ENCODE measurements around the gene LRRC51. TPM values are rescaled to one million over a fixed set of nuclear protein-coding genes. Genes with fewer than 3 reads are reported as not detected.

Gene LRRC51, protein sequence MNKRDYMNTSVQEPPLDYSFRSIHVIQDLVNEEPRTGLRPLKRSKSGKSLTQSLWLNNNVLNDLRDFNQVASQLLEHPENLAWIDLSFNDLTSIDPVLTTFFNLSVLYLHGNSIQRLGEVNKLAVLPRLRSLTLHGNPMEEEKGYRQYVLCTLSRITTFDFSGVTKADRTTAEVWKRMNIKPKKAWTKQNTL
- 12.9 TPM for total RNA-seq

- DNase-seq (ENCODE audit: low spot score in 2 of 2): peak; percentile 100
- Histone ChIP-seq H3K27me3 (no peaks in the 10 kb centered on the region), H3K4me3 (peak within 1 kb of the TSS; percentile 82 to 90), H3K4me1 (peaks cover 5 to 14% of the 10 kb centered on the region in 2 donors), H3K27ac (peak within 1 kb of the TSS; percentile 89 to 91), H3K36me3 (no peaks in the 10 kb centered on the region), H3K9me3 (no peaks in the 10 kb centered on the region)
- TF ChIP-seq, protein P1, sequence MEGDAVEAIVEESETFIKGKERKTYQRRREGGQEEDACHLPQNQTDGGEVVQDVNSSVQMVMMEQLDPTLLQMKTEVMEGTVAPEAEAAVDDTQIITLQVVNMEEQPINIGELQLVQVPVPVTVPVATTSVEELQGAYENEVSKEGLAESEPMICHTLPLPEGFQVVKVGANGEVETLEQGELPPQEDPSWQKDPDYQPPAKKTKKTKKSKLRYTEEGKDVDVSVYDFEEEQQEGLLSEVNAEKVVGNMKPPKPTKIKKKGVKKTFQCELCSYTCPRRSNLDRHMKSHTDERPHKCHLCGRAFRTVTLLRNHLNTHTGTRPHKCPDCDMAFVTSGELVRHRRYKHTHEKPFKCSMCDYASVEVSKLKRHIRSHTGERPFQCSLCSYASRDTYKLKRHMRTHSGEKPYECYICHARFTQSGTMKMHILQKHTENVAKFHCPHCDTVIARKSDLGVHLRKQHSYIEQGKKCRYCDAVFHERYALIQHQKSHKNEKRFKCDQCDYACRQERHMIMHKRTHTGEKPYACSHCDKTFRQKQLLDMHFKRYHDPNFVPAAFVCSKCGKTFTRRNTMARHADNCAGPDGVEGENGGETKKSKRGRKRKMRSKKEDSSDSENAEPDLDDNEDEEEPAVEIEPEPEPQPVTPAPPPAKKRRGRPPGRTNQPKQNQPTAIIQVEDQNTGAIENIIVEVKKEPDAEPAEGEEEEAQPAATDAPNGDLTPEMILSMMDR (IDR thresholded peaks at IDR 0.05): no peak
- intact Hi-C loops (cut with DNase I): loop anchor here (1.0 kb wide), 4 partner anchors 10 to 40 kb away; partner anchors contain the start of genes ANAPC15 and LAMTOR1
These were observed at the start of gene LRRC51, which contains the start of gene NUMA1 for GRCh38 chr11:72080326-72081183. Gene LRRC51, plus strand, starts transcription at chr11:72080850. Its CDS starts 8,234 bp downstream, at chr11:72089084. Gene NUMA1, minus strand, starts transcription at chr11:72080542. Its CDS starts 44,599 bp downstream, at chr11:72035943.

DNA sequence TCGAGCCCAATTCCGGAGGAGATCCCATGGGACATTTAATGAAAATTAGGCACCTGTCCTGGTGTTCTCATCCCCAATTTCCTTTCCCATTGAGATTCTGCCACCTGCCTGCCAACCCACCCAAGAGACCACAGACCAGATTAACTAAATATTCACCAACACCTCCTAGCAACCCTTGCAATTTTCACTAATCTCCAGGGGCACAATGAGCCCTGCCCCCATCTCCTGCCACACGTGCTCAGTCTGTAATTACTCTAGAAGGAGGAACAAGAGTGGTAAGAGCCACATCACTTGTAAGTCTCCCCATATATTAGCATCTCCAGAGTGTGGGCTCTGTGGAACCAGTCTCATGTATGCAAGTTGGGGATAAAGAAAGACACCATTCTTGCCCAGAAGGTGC, 44.0 kb upstream of the LRRC51 start:
- intact Hi-C loops (cut with DNase I): loop anchor here (5.0 kb wide), 1 partner anchor 186 kb away; the partner anchor contains the start of gene INPPL1
- H3K4me3 ChIP-seq: peak overlapping the region; percentile 1 to 2
- no peak for DNase-seq (ENCODE audit: low spot score in 2 of 2)
- TF ChIP-seq, protein P1 (IDR thresholded peaks at IDR 0.05): no peak
- no peaks in the 10 kb centered on the region for H3K27me3 ChIP-seq
- H3K4me1 ChIP-seq: peaks cover 8 to 50% of the 10 kb centered on the region in 2 donors
- no peak overlapping the region for H3K27ac ChIP-seq
- peaks cover 21 to 29% of the 10 kb centered on the region in 2 donors for H3K36me3 ChIP-seq
- no peaks in the 10 kb centered on the region for H3K9me3 ChIP-seq

DNA sequence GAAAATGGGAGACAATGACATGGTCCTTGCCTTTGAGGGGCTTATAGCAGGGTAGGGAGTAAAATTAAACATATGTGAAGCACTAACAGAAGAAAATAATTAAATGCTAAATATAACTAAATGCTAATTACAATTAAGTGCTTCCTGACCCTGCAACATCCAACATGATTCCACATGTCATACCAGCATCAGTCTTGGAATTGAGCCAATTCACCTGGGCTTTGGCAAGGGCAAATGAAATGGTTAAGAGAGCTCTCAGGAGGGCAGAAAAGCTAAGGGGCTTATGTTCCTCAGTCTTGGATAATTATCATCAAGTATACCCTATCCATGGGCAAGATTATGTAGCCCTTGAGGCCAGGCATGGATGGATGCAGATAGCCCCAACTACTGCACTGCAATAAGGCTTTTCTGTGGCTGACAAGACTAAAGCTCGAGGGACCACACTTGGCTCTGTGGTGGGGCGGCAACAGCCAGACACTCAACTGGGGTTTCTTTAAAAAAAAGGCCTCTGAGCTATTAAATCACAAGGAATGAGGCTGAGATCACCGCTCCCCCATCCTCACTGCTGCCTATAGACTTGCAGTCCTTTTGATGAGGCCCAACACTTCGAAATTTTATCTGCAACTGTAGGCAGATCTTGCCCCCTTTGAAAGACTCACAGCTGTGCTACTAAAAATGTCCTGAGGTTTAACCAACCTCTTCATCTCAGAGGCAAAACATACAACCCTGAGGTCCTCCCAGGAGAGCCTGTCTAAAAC, 42.9 kb upstream of the LRRC51 start:
- TF ChIP-seq, protein P1 (IDR thresholded peaks at IDR 0.05): no peak
- no peak for DNase-seq (ENCODE audit: low spot score in 2 of 2)
- Histone ChIP-seq H3K4me3 (peak overlapping the region; percentile 59 to 68), H3K27ac (peak overlapping the region; percentile 97), H3K9me3 (no peaks in the 10 kb centered on the region), H3K4me1 (peaks cover 8 to 58% of the 10 kb centered on the region in 2 donors), H3K27me3 (no peaks in the 10 kb centered on the region), H3K36me3 (peaks cover 18 to 28% of the 10 kb centered on the region in 2 donors)
- intact Hi-C loops (cut with DNase I): loop anchor here (5.0 kb wide), 1 partner anchor 185 kb away; the partner anchor contains the start of gene INPPL1

DNA sequence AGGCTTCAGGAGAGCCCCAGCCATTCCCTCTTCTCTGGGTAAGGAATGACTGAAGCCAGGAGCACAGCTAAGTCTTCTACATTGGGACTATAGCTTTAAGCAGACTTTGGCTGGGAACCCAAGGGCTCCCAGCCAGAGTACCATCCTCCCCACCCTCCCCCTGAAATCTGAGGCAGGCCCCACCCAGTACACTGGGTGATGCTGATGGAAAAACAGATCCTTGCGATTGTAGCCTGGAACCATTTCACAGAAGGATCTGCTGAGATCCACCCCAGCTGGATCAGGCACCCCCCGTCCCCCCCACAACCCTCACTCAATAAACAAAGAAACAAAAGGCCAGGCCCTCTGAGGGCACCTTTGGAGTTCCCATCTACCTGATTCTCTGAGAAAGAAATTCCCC, 42.2 kb upstream of the LRRC51 start:
- Histone ChIP-seq H3K4me1 (peaks cover 8 to 60% of the 10 kb centered on the region in 2 donors), H3K4me3 (peak overlapping the region; percentile 59 to 68), H3K27me3 (no peaks in the 10 kb centered on the region), H3K9me3 (no peaks in the 10 kb centered on the region), H3K36me3 (peaks cover 18 to 23% of the 10 kb centered on the region in 2 donors), H3K27ac (peak overlapping the region; percentile 97)
- intact Hi-C loops (cut with DNase I): loop anchor here (5.0 kb wide), 1 partner anchor 184 kb away; the partner anchor contains the start of gene INPPL1
- TF ChIP-seq, protein P1 (IDR thresholded peaks at IDR 0.05): no peak
- peak in 1 of 2 donors; percentile 81 for DNase-seq (ENCODE audit: low spot score in 2 of 2)
